Hematopoietic multipotent progenitor cell treated with erythropoietin and hydrocortisone succinate and interleukin-3 and kit ligand, for 4 days (in vitro differentiated cells): ENCODE results near the gene SSTR1.

Experiments
- DNase-seq: peaks from one replicate; pipeline ENCODE4 v3.0.0-alpha.2; 2015

Gene SSTR1

DNA sequence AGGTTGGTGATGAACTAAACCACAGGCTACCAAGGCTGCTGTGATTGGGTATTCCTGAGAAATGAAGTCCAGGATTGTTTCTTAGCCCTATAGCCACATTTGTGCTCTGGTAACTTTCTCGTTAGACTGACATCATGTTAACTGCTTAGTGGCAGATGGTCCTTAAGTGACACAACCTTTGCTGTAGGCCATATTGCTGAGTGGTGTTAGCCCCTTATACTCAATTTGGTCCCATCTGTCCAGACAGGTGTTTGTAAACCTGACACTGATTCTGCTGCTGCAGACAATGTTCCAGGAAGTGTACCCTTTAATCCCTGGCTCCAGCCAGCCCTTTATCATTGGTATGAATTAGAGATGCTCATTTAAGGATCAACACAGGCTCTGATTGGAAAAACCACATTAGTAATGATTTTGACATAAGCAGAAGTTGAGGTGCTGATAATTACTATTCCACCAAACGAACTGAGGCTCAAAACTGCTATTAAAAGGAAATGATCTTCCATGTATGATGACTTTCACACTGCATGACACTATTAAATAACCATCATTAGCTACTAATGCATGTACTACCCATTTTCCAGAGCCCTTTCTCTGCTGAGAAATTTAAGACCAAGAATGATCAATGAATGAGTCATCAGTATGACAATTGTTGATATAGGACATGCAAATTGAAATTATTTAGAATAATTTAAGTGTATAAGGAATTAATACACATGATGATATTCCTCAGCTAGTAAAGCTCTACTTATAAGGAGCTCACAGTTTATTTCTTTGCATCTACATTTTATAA, 3.6 kb upstream of the SSTR1 start:
- DNase-seq: no peak

DNA sequence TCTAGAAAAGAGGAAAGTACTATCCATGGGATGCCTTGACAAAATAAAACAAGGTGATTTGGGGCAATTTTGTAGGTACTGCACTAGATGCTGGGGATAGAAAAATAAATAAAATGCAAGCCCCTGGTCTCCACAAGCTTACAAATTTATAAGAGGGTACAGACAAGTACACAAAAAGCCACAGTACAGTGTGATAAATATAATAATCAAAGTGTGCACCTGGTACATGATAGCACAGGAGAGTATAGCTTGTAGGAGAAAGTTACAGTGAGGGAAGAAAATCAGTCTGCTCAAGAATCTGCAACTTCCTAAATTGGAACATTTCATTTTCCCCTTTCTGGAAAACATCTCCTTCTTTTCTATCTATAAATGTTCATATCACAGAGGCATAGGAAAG, 3.0 kb upstream of the SSTR1 start:
- no peak for DNase-seq

GRCh38 chr14:38205119-38205813, 2.4 kb upstream of the SSTR1 start:
- DNase-seq: no peak

DNA sequence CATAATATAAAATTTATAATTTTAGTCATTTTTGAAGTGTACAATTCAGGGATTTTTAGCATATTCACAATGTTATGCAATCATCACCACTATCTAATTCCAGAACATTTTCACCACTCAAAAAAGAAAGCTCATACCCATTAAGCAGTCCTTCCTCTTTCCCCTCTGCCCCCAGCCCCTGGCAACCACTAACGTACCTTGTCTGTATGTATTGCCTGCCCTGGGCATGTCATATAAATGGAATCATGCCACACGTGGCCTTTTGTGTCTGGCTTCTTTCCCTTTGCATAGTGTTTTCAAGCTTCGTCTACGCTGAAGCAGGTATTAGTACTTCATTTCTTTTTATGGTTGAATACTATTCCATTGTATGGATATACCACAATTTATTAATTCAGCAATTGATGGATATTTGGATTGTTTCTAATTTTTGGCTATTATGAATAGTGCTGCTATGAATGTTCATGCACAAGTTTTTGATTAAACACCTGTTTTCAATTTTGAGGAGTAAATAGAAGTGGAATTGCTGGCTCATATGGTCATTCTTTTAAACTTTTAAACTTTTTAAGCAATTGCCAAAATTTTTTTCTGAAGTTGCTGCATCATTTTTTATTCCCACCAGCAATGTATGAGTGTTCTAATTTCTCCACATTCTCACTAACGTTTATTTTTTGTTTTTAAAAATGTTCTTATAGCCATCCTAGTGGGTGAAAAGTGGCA, 1.6 kb upstream of the SSTR1 start:
- DNase-seq: no peak

DNA sequence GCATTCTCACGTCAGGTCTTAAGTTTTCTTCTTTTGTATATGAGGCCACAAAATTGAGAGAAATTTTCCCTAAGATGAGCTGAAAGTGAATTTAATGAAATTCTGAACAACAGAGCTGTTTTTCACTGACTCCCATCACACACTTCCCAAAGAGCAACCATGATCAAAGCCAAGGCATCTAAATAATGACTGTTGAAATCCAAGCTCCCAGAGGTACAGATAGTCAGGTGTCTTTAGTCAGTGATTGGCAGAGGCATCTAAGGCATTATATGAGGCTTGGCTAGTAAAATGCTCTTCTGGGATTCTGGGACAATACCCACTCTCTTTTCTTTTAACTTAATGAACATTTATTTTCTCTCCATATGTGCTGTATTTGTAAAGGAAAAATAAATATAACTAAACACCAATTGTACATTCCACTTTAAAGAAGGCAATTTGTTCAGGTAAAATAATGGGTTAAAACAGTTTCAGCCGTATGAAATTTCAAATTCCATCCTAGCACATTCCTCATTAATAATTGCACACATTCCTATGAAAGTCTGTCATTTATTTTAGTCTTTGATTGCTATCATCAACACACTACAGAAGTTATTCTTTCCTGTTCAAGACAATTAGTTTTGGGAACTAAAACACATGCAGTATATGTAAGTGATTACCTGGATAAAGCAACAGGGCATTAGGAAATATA, 871 bp upstream of the SSTR1 start:
- DNase-seq: no peak

DNA sequence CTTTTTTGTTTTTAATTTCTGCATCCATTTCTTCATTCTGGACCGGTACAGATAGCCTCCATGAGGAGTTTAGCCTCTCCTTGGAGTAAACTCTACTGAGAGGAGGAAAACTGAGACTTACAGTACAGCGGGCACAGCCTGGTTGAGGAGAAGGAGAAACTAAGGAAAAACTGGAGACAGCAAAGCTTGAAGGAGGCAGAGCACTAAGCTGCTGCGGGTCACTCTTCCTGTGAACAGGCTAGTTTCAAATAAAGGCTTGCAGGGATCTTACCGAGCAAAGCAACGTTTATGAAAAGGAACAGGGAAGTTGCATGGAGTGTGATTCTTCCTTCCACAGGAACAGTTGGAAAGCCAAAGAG, 348 bp upstream of the SSTR1 start:
- no peak for DNase-seq

- peak; percentile 21 for DNase-seq
Measured at GRCh38 chr14:38208618-38209562, 1.2 kb downstream of the SSTR1 start.

GRCh38 chr14:38209572-38210557, 2.2 kb downstream of the SSTR1 start:
- DNase-seq: no peak

GRCh38 chr14:38210587-38211216, 3.0 kb downstream of the SSTR1 start:
- DNase-seq: peak; percentile 13

- peak; percentile 12 for DNase-seq
Measured at GRCh38 chr14:38211255-38211735, 3.6 kb downstream of the SSTR1 start.

GRCh38 chr14:38212111-38212510, 4.4 kb downstream of the SSTR1 start:
- no peak for DNase-seq

GRCh38 chr14:38213001-38213400, 5.3 kb downstream of the SSTR1 start:
- no peak for DNase-seq

DNA sequence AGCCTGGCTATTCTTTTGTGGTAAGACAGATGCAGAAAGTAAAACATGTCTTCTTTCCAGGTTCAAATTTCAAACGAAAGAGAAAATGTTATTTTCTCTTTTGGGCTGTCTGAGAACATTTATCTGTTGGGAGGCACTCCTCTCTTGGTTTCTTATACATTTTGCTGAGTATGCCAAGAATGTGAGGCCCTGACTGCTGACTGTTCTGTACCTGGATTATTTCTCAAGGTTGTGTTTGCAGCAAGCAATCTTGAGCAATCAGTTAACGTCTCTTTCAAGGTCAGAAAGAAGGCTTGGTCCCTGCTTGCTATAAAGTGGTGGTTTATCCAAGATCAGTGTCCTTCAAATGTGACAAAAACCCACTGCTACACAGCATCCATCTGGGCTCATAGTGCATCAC, 9.8 kb downstream of the SSTR1 start:
- no peak for DNase-seq

DNA sequence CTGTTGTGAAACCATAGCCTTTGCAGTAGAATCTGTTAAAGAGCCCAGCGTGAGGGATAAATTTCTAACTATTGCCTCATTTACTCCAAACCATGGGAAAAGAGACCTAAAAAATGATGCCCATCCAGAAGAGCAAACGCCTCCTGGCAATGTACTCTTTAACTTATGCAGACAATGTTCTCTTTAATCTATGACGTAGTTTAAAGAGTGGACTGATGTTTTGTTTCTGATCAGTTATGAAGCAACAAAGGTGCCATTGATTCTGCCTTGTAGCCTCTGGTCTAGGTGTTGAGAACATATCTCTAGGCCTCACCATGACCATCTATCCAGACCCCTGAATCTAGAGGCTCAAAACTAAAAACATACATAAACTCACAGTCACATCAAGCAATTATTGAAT, 13.4 kb downstream of the SSTR1 start:
- DNase-seq: no peak

DNA sequence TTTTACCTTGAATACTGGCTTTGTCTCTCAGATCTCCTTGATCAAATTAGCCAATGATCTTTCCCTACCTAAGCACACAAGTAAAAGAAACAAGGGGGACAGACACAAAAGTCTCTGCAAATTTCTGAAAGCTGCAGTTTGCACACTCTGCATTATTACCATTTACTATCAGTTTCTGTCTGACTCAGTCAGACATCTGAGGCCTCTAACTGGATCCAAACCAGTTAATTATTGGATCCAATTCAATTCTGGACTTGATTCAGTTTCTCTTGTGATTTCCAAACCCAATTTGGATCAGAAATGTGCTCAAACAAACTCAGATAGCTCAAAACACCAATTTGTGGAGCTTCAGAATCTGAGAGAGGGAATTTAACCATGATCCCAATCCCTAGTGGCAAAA, 16.6 kb downstream of the SSTR1 start:
- no peak for DNase-seq

DNA sequence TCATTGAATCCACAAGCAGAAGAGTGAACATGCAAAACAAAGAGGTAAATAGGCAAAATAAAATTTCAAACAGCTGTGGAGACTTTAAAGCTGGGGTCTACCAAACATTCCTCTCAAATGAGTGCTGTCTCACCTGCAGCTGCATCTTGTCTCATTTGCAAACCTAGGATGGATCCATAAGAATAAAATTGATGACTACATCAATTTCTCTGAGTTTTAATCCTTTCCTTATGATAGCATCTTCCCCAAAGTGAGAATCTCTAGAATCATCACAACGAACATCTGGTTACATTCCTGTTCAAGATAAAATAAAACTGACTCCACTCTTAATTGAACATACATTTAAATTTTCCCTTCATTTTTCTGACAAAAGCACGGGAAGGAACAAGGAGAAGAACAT, 18.2 kb downstream of the SSTR1 start:
- no peak for DNase-seq

- DNase-seq: no peak
Measured at GRCh38 chr14:38226366-38226765, 18.7 kb downstream of the SSTR1 start.

GRCh38 chr14:38233218-38233617, 25.5 kb downstream of the SSTR1 start:
- DNase-seq: no peak

- no peak for DNase-seq
Measured at GRCh38 chr14:38238332-38238731, 30.6 kb downstream of the SSTR1 start.

DNA sequence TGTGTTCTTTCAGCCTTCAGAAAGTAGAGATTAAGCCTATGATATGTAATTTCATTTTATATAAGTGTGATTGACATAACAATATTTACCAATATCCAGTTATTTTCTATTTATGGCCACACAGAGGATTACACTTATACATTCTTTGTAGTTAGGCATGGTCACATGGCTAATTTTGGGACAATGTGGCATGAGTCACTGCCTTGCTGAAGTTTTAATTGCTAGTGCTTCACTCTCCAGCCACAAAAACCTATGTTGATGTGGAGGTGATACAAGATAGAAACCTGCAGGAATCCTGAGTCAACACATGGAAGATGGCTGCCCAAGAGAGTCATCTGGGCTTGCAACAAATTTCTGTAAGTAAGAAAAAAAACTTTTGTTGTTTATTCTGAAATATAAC, 31.2 kb downstream of the SSTR1 start:
- DNase-seq: no peak
